ENCODE data around the gene ART5. TPM values are rescaled to one million over a fixed set of nuclear protein-coding genes. Genes with fewer than 3 reads are reported as not detected.

The ART5 gene
- total and polyA plus RNA-seq, 9 of the 15 experiments (the other 6 are each of a cell fraction or from before 2014, with no cell fraction given), result 0.08 to 0.59 (median 0.33) TPM

DNA sequence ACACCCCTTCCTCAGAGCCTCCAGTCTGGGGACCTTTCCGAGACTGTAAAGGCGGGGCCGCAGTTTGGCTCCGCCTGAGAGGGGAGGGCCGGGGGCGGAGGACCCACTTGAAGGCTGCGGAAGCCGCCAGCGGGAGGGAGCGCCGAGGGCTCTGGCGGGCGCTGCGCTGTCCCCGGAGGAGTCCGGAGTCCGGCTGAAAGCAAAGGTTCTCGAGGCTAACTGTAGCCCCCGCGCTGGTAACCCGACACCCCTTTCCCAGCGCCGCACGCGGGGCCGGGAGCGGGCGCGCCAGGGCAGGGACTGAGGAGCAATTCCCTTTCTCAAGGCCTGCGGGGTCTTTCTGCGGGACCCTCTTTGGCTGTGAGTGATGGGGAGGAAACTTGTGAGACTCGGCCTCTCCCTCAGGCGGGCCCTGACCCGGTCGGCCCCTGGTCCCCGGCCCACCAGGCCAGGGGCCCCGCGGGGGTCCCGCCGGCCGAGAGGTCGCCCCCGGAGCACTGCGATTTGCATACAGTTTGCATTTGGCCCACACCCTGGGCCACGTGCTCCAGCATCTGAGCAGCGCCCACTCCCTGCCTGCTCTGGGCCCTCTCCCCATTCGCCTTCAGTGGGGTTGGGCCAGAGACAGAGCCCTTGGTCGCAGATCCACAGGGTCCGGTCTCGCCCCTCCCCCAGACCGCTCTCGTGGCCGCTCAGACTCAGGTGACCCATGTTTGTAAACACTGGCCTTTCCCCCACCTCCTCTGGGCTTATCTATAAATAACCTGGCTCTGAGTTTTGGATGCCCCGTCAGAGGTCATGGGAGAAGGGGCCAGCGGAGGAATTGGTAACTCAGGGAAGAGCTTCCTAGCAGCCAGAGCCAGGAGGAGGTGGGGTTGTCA lies 519 bp upstream of the ART5 start (continued):
- TF ChIP-seq MBD2 (IDR thresholded peaks at IDR 0.05; ENCODE audit: borderline replicate concordance, low read depth) (0 out of 2 replicates have a peak, but pooled peaks have one; percentile 24), CBFA2T2 (conservative IDR thresholded peaks at IDR 0.05) (0 out of 2 replicates have a peak, but pooled peaks have one; percentile 9), ARNT (IDR thresholded peaks at IDR 0.05) (no peak), CSDE1 (IDR thresholded peaks at IDR 0.05) (no peak), STAT5B (CRISPR knock-in tag; IDR thresholded peaks at IDR 0.05) (no peak), ZKSCAN8 (CRISPR knock-in tag; IDR thresholded peaks at IDR 0.05) (no peak), GATAD2A (IDR thresholded peaks at IDR 0.05) (0 out of 2 replicates have a peak, but pooled peaks have one; percentile 15), ELK3 (CRISPR knock-in tag; IDR thresholded peaks at IDR 0.05) (no peak), ZNF24 (IDR thresholded peaks at IDR 0.05) (peak; percentile 38; the same call in 1 of the 2 replicates), ZNF644 (tag; IDR thresholded peaks at IDR 0.05; ENCODE audit: low read depth) (no peak), TFAM (CRISPR knock-in tag; conservative IDR thresholded peaks at IDR 0.05) (no peak), GATA2 (CRISPR knock-in tag; IDR thresholded peaks at IDR 0.05) (no peak), TGIF2 (CRISPR knock-in tag; IDR thresholded peaks at IDR 0.05) (no peak), NFATC3 (IDR thresholded peaks at IDR 0.05) (no peak), HES1 (IDR thresholded peaks at IDR 0.05; ENCODE audit: low read depth) (no peak), MECOM (CRISPR knock-in tag; IDR thresholded peaks at IDR 0.05) (no peak), CREB3 (tag; conservative IDR thresholded peaks at IDR 0.05; ENCODE audit: low read depth) (no peak)
- TF ChIP-seq, protein P1, sequence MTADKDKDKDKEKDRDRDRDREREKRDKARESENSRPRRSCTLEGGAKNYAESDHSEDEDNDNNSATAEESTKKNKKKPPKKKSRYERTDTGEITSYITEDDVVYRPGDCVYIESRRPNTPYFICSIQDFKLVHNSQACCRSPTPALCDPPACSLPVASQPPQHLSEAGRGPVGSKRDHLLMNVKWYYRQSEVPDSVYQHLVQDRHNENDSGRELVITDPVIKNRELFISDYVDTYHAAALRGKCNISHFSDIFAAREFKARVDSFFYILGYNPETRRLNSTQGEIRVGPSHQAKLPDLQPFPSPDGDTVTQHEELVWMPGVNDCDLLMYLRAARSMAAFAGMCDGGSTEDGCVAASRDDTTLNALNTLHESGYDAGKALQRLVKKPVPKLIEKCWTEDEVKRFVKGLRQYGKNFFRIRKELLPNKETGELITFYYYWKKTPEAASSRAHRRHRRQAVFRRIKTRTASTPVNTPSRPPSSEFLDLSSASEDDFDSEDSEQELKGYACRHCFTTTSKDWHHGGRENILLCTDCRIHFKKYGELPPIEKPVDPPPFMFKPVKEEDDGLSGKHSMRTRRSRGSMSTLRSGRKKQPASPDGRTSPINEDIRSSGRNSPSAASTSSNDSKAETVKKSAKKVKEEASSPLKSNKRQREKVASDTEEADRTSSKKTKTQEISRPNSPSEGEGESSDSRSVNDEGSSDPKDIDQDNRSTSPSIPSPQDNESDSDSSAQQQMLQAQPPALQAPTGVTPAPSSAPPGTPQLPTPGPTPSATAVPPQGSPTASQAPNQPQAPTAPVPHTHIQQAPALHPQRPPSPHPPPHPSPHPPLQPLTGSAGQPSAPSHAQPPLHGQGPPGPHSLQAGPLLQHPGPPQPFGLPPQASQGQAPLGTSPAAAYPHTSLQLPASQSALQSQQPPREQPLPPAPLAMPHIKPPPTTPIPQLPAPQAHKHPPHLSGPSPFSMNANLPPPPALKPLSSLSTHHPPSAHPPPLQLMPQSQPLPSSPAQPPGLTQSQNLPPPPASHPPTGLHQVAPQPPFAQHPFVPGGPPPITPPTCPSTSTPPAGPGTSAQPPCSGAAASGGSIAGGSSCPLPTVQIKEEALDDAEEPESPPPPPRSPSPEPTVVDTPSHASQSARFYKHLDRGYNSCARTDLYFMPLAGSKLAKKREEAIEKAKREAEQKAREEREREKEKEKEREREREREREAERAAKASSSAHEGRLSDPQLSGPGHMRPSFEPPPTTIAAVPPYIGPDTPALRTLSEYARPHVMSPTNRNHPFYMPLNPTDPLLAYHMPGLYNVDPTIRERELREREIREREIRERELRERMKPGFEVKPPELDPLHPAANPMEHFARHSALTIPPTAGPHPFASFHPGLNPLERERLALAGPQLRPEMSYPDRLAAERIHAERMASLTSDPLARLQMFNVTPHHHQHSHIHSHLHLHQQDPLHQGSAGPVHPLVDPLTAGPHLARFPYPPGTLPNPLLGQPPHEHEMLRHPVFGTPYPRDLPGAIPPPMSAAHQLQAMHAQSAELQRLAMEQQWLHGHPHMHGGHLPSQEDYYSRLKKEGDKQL (CRISPR knock-in tag; IDR thresholded peaks at IDR 0.05; ENCODE audit: borderline replicate concordance), result no peak
- TF ChIP-seq, protein P2, sequence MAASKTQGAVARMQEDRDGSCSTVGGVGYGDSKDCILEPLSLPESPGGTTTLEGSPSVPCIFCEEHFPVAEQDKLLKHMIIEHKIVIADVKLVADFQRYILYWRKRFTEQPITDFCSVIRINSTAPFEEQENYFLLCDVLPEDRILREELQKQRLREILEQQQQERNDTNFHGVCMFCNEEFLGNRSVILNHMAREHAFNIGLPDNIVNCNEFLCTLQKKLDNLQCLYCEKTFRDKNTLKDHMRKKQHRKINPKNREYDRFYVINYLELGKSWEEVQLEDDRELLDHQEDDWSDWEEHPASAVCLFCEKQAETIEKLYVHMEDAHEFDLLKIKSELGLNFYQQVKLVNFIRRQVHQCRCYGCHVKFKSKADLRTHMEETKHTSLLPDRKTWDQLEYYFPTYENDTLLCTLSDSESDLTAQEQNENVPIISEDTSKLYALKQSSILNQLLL (CRISPR knock-in tag; IDR thresholded peaks at IDR 0.05; ENCODE audit: borderline replicate concordance), result no peak
